ENCODE measurements around the gene PLXNA3.
"Not testable (repeated sequence)": the region's sequence is repeated elsewhere in the genome, so short reads cannot be mapped to it uniquely, and the experiment has no call there.

Gene PLXNA3

DNA sequence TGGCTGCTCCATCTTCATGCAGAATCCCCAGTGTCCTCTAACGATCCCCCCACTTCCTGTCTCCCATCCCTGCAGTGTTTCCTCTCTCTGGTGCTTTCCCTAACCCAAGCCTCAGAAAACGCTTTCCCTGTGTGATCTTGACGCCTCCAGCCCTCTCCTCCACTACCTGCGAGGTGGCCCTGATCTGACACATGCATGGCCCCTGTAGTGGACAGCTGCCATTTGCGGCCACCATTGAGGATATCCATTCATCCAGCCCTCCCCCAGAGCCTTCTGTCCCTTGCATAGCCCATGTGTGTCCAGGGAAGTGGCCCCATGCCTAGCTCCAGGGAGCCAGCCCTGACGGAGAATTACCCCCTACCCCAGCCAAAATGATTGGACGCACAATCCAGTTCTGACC is 25.2 kb downstream of the PLXNA3 start:
- no peak for DNase-seq

DNA sequence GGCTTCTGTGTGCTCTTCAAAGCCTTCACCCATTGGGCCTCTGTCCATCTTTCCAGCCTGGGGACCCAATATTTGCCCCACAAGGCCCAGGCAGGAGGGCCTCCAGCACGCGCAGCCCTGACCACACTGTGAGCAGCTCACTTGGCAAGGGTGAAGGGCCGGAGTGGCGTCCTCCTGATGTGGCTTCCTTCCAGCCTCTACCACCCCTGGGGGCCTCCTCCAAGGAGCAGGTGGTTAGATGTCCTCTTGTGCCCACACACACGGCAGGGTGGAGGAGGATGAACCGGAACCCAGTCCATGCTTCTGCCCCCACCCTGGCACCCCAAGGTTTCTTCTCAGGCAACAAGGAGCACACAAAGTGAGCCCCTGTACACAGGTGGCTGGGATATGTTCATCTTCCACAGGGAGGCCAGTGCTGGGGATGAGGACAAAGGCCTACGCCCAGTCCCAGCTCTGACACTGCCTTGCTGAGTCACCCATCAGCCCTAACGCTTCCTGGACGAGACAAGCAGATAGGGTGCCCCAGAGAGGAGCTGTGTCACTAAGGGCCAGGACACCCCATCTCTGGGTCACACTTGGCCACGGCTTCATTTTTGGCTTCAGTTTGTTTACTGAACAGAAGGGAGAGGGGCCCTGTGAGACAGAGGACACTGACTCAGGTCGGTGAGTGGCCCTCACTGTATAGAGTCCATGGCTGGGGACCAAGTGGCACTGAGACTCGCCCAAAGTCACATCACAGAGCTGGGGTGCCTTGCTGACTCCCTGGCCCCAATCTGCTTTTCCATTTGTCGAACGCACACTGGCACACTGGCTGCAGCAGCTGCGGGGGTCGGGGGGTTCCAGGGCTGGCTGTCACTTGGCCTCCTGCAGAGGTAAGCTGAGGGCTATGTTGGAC is 26.4 kb downstream of the PLXNA3 start:
- no peak for DNase-seq

- no peak for DNase-seq
Observed at GRCh38 chrX:154485150-154486051, 27.3 kb downstream of the PLXNA3 start.

DNA sequence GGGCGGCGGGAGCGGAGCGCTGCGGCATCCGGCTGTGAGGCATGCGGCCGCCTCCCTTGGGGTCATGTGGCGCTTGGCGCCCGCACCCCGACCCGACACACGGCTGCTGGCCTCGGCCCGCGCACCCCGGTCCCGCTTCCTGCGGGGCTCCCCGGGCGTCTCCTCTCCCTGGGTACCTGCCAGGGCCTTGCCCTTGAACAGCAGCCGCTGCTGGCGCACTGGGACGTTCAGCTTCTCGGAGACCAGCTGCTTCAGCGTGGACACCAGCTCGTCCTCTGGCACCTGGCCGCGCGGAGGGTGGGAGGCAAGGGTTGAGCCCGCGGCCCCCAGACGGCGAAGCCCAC is 27.9 kb downstream of the PLXNA3 start:
- no peak for DNase-seq

DNA sequence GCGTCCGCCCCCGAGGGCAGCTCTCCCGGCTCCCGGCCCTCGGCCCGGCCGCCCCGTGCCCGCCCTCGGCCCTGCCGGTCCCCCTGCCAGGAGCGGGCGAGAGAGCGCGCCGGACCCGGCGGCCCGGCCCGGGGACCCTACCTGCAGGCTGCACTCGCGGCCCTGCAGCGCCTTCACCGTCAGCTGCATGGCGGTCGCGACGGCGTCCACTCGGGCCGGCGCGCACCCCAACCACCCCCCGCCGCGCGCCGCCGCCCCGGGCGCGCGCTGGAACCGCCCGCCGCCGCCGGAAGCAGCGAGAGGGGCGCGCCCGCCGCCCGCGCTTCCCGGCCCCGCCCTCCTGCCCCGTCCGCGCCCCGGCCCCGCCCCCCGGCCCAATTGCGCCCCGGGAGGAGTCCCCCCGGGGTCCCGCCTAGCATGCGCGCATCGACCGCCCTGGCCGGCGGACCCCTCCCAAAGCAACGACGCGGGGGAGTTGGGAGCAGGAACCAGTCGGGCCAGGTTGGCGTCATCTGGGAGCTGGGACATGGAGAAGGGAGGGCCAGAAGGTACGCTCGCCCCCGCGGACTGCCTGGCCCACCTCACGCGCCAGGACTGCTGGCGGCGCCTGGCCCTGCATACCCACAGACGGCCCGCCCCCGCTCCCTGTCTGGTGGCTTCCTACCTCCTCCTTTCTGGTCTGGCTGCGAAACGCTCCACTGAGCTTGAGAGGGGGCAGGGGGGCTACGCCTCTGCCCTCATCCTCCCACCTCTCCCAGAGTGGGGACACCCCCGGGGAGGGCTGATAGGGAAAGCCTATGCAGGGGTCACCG is 28.5 kb downstream of the PLXNA3 start, which contains the start of gene UBL4A:
Gene UBL4A (minus strand): TSS at position 220 of the 812 bp plus-strand sequence. CDS start 31 bp downstream, at position 189.
- DNase-seq = no peak

GRCh38 chrX:154487518-154488290 is 29.6 kb downstream of the PLXNA3 start:
- no peak for DNase-seq

GRCh38 chrX:154488336-154489075 is 30.4 kb downstream of the PLXNA3 start:
- DNase-seq = no peak

DNA sequence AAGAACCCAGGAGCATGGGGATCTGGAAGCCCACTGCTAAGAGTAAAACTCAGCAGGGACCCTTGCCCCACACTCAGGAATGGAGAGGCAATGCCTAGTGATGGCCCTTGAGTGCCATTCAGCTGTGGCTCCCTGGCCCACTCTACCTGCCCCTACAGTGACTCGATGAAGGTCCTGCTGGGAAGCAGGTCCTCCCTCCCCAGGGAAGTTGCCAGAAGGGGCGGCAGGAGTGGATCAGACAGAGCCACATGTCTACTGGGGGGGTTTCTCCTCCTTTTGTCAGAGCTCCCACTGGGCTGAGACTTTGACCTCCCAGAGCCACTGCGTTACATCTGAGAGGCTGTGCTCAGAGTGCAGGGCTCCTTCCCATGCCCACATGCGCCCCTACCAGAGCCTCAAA is 31.1 kb downstream of the PLXNA3 start:
- DNase-seq = no peak

DNA sequence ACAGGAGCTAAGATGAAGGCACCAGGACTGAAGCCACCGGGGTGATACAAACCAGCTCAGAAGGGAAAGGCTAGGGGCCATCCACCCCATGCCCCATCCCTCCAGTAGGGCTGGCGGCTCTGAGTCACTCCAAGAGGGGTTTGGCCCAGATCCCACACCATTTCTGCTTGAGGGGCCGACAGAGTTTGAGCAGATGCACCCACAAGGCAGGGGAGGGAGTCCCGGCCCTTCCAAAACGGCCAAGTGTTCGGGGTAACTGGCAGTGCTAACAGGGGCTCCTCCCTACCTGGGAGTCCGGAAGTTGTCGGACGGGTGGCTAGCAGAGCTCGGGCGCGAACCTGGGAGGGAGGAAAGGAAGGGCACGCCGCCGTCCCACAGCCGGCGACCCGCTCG is 31.9 kb downstream of the PLXNA3 start:
- DNase-seq = no peak

DNA sequence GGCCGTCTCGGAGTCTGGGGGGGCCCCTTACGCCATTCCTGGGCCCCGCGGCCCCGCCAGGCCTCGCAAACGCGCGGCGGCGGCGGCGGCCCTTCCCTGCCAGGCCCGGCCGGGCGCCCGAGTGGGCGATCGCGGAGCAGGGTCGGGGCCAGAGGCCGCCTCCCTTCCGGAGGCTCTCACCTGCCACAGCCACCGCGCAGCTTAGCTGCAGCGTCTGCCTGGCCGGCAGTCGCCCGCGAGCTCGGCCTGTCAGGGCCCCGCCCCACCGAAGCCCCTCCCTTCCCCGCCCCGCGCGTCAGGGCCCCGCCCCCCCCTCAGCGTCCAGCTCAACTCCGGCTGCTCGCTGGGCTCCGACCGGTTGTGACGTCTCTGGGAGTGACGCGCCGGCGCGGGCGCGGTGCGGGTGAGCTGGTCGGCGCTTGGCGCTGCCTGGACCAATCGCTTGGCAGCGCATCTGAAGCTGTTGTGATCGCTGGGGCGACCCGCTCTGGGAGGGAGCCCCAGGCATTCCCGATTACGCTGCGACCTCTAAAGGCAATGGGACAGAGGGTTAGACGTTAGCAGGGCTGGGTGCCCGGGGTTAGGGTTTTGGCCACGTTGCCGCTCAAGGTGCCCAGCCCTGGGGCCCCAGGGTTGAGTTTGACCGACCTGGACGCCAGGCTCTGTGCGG is 32.5 kb downstream of the PLXNA3 start, which contains the start of gene SLC10A3:
Gene SLC10A3 (minus strand): TSS at position 216 of the 670 bp plus-strand sequence. CDS start 1,689 bp downstream, outside the sequence.
- DNase-seq = peak; percentile 68

DNA sequence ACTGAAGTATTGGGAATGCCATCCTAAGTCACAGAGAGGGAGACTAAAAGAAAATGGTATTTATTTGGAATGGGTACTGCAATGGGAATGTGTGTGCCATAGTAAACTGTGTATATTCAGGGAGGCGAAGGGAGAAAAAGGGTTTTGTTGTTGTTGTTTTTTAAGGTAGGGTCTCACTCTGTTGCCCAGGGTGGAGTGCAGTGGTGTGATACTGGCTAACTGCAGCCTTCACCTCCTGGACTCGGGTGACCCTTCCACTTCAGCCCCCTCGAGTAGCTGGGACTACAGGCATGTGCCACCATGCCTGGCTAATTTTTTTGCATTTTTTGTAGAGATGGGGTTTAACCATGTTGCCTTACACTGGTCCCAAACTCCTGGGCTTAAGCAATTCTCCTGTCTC is 36.6 kb downstream of the PLXNA3 start:
- DNase-seq = no peak

- no peak for DNase-seq
Observed at GRCh38 chrX:154495472-154495922, 37.4 kb downstream of the PLXNA3 start.

DNA sequence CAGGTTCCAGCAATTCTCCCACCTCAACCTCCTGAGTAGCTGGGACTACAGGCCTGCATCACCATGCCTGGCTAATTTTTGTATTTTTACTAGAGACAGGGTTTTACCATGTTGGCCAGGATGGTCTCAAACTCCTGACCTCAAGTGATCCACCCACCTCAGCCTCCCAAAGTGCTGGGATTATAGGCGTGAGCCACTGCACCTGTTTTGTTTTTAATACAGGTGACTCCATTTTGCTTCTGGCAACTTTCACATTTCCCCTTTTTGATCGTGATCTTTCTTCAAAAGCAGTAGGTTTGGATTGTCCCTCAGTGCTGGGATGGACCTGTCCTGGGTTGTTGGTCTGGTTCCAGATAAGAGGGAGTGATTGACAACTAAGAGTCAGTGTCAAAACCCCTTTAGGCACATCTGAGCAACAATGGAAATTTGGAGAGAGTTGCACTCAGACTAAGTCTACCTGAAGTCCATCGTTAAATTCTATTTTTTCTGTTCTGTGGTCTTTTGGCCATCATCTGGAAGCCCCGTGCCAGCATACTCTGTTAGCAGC is 38.6 kb downstream of the PLXNA3 start:
- DNase-seq = not testable (repeated sequence)

- not testable (repeated sequence) for DNase-seq
Observed at GRCh38 chrX:154501423-154501822, 43.3 kb downstream of the PLXNA3 start.

- no peak for DNase-seq
Observed at GRCh38 chrX:154502098-154502497, 44.0 kb downstream of the PLXNA3 start.

GRCh38 chrX:154502989-154503388 is 44.9 kb downstream of the PLXNA3 start:
- no peak for DNase-seq

- no peak for DNase-seq
Observed at GRCh38 chrX:154505734-154506133, 47.7 kb downstream of the PLXNA3 start.

DNA sequence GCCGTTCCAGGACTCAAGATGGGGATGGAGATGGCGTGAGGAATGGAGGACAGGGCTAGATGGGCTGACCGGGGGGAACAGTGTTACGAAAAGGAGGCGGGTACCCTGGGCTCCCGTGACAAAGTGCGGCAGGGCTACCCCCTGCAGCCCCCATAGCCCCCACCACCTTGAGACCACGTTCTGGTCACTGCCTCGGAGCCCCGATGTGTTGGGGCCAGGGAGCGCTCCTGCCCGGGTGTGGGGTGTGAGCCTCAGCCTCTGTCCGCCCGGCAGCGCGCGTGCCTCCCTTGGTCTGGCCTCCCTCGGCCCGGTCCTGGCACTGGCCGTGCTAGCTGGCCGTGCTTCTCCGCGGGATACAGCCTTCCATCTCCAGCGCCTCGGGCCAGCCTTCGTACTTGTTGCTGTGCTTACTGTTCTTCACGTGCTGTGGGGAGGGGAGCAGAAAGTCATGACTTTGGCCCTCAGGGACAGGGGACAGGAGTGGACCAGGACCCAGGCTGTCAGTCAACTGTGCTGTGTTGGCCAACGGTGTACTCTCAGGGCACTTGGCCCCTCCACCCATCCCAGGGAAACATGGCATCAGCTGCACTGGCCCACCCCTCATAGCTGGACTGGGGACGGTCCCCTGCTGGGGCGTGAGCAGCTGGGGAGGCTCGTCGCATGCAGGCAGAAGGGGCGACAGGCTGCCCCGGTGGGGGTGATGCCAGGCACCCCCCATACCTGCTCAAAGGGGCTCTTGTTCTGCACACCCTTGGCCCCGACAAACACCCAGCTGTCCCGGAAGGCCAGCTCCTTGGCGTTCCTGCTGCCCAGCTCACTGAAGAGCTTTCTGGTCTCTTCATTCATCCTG is 48.6 kb downstream of the PLXNA3 start:
- no peak for DNase-seq

Data from NCI-H1436 treated with DMSO at 0.1 percent for 48 hours (cell line).